ENCODE measurements around the gene KCNAB1. TPM values are rescaled to one million over a fixed set of nuclear protein-coding genes. Genes with fewer than 3 reads are reported as not detected.

KCNAB1 gene
- total and polyA plus RNA-seq, 2 donors (not counting 1 experiment from before 2014, with no cell fraction given), result not detected

DNA sequence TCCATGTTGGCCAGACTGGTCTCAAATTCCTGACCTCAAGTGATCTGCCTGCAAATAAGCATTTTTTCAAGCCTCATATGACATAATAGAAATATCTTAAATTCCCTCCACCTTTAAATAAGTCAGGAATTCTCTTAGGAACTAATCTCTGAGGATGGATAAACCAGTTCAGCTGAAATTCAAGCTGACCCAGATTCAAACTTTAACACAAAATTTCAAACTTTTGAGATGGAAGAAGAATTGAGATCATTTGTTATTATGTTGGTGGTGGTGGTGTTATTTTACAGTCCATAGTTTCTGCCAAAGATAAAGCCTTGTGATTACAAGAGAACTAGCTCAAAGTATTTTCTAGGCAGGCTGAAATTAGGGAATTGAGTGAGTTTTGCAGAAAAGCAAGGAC is 349.1 kb downstream of the KCNAB1 start:
- Histone ChIP-seq H4K20me1 (ENCODE audit: control insufficient read depth, insufficient read depth, low read length, poor library complexity, severe bottlenecking) (no peaks in the 10 kb centered on the region), H3K4me3 (ENCODE audit: control extremely low read depth in 1 of 5, extremely low read depth in 1 of 5, insufficient read depth in 1 of 5, low read depth in 2 of 5, low read length in 4 of 5) (no peak overlapping the region), H3K9ac (ENCODE audit: low read length) (no peak overlapping the region), H3K4me1 (ENCODE audit: control insufficient read depth in 2 of 2, insufficient read depth in 2 of 2, low read length in 2 of 2) (no peaks in the 10 kb centered on the region), H3K27me3 (replicated peaks in 1 of 4; ENCODE audit: control extremely low read depth in 1 of 4, control insufficient read depth in 3 of 4, insufficient read depth in 4 of 4, low read length in 3 of 4) (no peaks in the 10 kb centered on the region), H3K4me2 (replicated peaks; ENCODE audit: low read depth, low read length, poor library complexity, severe bottlenecking) (no peak overlapping the region), H3K36me3 (replicated peaks in 1 of 2; ENCODE audit: control extremely low read depth in 1 of 2, control insufficient read depth in 1 of 2, extremely low read depth in 1 of 2, insufficient read depth in 2 of 2, low read length in 1 of 2) (no peaks in the 10 kb centered on the region), H3K27ac (ENCODE audit: low read length in 2 of 2) (no peak overlapping the region), H2AFZ (ENCODE audit: insufficient read depth, low read depth, low read length, poor library complexity, severe bottlenecking) (no peak overlapping the region), H3K79me2 (ENCODE audit: control insufficient read depth, insufficient read depth, low read length) (no peaks in the 10 kb centered on the region), H3K9me3 (ENCODE audit: control extremely low read depth in 1 of 3, control insufficient read depth in 2 of 3, insufficient read depth in 1 of 3, low read length in 2 of 3) (no peaks in the 10 kb centered on the region)
- ATAC-seq (ENCODE audit: low read depth) (no peak), DNase-seq (no peak)
- Mint-ChIP-seq H3K9me3 (ENCODE audit: insufficient read depth) (no peaks in the 10 kb centered on the region), H3K27me3 (peaks cover 15% of the 10 kb centered on the region), H3K4me1 (no peaks in the 10 kb centered on the region), H3K4me3 (no peak overlapping the region), H3K27ac (no peak overlapping the region)
- CTCF ChIA-PET, result interaction anchor here (1.3 to 2.5 kb wide), 3 partner anchors 11 to 40 kb away, joined by 3 to 10 read pairs (median 9); no protein-coding TSS in a partner anchor
- intact Hi-C loops (cut with micrococcal nuclease), result no loop called here
- POLR2A ChIA-PET, result no interaction called here
- TF ChIP-seq, protein P1, sequence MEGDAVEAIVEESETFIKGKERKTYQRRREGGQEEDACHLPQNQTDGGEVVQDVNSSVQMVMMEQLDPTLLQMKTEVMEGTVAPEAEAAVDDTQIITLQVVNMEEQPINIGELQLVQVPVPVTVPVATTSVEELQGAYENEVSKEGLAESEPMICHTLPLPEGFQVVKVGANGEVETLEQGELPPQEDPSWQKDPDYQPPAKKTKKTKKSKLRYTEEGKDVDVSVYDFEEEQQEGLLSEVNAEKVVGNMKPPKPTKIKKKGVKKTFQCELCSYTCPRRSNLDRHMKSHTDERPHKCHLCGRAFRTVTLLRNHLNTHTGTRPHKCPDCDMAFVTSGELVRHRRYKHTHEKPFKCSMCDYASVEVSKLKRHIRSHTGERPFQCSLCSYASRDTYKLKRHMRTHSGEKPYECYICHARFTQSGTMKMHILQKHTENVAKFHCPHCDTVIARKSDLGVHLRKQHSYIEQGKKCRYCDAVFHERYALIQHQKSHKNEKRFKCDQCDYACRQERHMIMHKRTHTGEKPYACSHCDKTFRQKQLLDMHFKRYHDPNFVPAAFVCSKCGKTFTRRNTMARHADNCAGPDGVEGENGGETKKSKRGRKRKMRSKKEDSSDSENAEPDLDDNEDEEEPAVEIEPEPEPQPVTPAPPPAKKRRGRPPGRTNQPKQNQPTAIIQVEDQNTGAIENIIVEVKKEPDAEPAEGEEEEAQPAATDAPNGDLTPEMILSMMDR (IDR thresholded peaks at IDR 0.05), result no peak
- TF ChIP-seq EZH2 (IDR thresholded peaks at IDR 0.05; ENCODE audit: borderline replicate concordance, insufficient read depth, low read depth, low read length, poor library complexity, severe bottlenecking), result no peak

GRCh38 chr3:156471431-156471830 is 351.1 kb downstream of the KCNAB1 start:
- no peaks in the 10 kb centered on the region for H3K9me3 ChIP-seq (ENCODE audit: control extremely low read depth in 1 of 3, control insufficient read depth in 2 of 3, insufficient read depth in 1 of 3, low read length in 2 of 3)
- H3K4me2 ChIP-seq (replicated peaks; ENCODE audit: low read depth, low read length, poor library complexity, severe bottlenecking), result no peak overlapping the region
- no peak overlapping the region for H3K9ac ChIP-seq (ENCODE audit: low read length)
- POLR2A ChIA-PET, result no interaction called here
- H3K36me3 ChIP-seq (replicated peaks in 1 of 2; ENCODE audit: control extremely low read depth in 1 of 2, control insufficient read depth in 1 of 2, extremely low read depth in 1 of 2, insufficient read depth in 2 of 2, low read length in 1 of 2), result no peaks in the 10 kb centered on the region
- H3K27ac Mint-ChIP-seq, result no peak overlapping the region
- no peaks in the 10 kb centered on the region for H3K4me1 ChIP-seq (ENCODE audit: control insufficient read depth in 2 of 2, insufficient read depth in 2 of 2, low read length in 2 of 2)
- no peak overlapping the region for H3K27ac ChIP-seq (ENCODE audit: low read length in 2 of 2)
- CTCF ChIA-PET, result interaction anchor here (4.0 kb wide), 1 partner anchor 37 kb away, joined by 42 read pairs; no protein-coding TSS in a partner anchor
- no peak overlapping the region for H2AFZ ChIP-seq (ENCODE audit: insufficient read depth, low read depth, low read length, poor library complexity, severe bottlenecking)
- H3K4me1 Mint-ChIP-seq, result no peaks in the 10 kb centered on the region
- intact Hi-C loops (cut with micrococcal nuclease), result no loop called here
- H4K20me1 ChIP-seq (ENCODE audit: control insufficient read depth, insufficient read depth, low read length, poor library complexity, severe bottlenecking), result no peaks in the 10 kb centered on the region
- no peaks in the 10 kb centered on the region for H3K9me3 Mint-ChIP-seq (ENCODE audit: insufficient read depth)
- no peaks in the 10 kb centered on the region for H3K79me2 ChIP-seq (ENCODE audit: control insufficient read depth, insufficient read depth, low read length)
- DNase-seq, result no peak
- no peak overlapping the region for H3K4me3 Mint-ChIP-seq
- no peak for TF ChIP-seq EZH2 (IDR thresholded peaks at IDR 0.05; ENCODE audit: borderline replicate concordance, insufficient read depth, low read depth, low read length, poor library complexity, severe bottlenecking)
- TF ChIP-seq, protein P1 (IDR thresholded peaks at IDR 0.05), result no peak
- H3K27me3 Mint-ChIP-seq, result peaks cover 19% of the 10 kb centered on the region
- no peak overlapping the region for H3K4me3 ChIP-seq (ENCODE audit: control extremely low read depth in 1 of 5, extremely low read depth in 1 of 5, insufficient read depth in 1 of 5, low read depth in 2 of 5, low read length in 4 of 5)
- H3K27me3 ChIP-seq (replicated peaks in 1 of 4; ENCODE audit: control extremely low read depth in 1 of 4, control insufficient read depth in 3 of 4, insufficient read depth in 4 of 4, low read length in 3 of 4), result peaks cover 0 to 6% (median 0%) of the 10 kb centered on the region in 4 experiments
- WGBS (ENCODE audit: insufficient coverage), result 88% methylated on average over 2 of the region's 3 CpGs
- ATAC-seq (ENCODE audit: low read depth), result no peak

Measured in B cell (primary cell).